ENCODE results near the gene KCNQ1OT1.

Gene KCNQ1OT1

DNA sequence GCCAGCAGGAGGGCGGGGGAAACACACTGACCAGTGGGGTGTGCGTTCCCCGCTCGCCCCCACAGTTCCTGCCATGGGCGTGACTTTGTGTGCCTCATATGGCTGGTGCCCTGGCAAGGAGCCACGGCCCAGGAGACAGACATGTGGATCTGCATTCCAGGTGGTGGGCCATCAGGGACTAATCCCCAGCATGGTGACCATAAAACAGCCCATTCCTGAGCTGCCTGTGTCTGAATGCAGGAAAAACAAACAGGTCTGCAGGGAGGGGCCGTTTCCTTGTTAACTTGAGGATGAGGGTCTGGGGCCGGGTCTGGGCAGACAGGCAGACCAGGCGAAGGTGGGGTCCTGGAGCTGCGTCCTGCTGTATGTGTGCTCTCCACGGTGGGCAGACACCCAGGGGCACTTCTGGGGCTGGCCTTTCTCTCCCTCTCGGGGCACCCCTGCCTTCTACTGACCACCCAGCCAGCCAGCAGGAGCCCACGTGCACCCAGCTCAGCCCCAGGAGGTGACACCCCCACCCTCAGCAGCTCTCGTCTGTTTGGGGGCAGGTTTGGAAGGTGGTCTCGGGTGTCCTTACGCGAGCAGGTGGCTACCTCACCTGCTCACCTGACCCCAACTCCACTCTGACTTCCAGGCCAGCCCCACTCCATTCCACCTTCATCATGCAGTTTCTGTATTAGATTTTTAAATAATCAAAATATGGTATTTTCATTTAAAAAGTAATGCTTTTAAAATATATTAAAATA is 120.3 kb downstream of the KCNQ1OT1 start:
- no peak for DNase-seq

DNA sequence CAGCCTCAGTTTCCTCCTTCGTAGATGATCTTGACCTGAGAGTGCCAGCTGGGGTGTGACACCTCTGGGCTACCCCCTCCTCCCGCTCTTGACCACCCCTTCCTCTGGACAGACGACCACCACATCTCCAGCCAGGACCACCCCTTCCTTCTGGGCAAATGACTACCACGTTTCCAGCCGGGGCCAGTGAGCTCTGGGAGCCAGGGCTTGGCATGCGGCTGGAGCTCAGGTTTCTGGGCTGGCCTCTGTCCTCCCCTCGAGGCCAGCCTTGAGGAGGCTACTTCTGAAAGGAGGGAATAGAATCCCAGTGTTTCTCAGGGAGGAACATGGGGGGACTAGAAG is 120.9 kb downstream of the KCNQ1OT1 start:
- DNase-seq, result no peak

DNA sequence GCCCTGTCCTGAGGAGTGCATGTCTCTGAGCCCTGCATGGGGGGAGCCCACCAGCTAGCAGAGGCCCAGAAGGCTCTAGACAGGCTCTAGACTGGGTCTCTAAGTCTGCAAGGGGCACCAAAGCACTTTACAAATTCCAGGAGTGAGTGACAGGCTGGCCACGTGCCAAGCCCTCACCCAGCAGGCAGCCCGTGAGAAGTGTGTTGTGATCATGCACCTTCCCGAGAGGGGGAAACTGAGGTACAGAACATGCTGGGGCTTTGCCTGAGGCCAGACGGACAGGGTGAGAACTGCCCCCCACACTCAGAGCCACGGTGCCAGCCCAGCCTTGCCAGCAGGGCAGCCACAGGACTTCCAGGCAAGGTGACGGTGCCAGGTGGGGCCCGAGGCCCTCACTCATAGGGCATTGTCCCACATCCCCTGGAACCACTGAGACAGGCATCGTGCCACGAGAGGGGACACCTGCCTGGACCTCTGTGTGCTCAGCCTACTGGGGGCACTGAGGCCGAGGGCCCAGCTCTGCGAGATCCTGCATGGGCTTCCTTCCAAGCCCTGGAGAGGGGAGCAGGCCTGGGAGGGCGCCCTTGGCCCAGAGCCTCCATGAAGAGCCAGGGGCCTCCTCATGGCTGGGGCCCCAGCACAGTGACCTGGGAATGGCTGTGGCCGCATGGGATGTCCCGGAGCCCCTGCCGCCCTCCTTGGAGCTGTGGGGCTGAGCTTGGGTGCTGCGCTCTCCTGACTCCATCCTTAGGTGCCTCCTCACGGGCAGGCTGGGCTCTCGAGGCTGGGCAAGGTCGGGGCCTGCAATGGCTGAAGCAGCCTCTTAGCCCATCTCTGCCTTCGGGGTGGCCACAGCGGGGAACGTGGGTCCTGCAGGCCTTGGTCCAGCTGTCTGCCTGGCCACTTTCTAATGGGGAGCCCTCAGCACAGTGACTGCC is 121.5 kb downstream of the KCNQ1OT1 start:
- no peak for DNase-seq

DNA sequence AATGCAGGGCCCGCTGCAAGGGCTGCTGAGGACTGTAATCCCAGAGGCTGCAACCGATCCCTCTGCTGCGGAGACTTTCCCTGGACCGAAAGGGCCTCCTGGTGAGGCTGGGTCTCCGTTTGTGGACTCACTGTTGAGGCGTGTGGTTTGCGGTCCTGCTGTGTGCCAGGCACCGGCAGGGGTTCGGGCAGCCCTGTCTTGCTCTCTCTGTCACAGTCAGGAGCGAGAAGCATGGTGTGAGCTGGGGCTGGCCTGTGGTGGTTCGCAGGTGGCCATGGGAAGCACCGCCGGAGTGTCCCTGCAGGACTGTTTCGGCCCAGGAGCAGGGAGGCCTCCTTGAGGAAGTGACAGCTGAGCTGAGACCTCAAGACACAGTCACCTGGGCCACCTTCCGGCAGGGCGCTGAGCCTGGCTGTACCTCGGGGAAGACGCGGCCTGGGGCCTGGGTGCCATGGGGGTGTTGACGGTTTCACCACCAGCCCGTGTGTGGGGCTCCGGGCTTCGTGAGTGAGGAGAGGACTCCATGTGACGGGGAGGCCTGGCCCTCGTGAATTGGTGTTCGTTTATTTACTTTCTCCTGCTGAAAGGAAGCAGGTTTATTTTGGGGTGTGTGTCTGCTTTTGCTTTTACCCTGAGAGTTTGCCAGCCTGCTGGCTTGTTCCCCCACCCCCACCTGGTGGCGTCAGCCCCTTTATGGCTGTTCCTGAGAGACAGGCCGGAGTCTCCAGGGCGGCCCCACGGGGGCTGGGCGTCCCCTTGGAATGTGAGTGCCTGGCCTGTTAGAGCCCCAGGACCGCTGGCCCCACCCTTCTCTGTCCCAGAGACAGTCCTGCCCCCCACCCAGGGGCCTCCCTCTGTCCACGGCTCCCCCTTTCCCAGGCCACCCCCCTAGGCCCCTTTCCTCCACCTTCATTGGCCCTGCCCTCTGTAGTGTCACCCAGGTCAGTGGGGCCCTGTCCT is 122.5 kb downstream of the KCNQ1OT1 start:
- no peak for DNase-seq

DNA sequence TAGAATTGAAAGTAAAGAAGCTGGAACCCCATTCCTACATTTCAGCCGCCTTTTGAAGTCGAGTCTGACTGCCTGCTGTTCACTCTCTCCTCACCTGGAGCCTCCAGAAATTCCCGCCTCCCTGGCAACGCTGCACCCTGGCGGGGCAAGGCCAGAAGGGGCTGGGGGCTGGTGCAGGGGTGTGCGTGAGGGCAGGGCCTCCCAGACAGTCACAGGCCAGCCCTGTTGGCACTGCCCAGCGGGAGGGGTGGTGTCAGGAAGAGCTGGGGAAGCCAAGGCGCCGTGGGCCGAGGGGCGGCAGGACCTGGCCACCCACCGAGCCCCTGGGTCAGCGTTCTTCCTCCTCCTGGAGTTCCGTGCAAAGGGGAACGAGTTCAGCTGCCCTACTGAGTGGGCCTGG is 123.2 kb downstream of the KCNQ1OT1 start:
- DNase-seq, result no peak

DNA sequence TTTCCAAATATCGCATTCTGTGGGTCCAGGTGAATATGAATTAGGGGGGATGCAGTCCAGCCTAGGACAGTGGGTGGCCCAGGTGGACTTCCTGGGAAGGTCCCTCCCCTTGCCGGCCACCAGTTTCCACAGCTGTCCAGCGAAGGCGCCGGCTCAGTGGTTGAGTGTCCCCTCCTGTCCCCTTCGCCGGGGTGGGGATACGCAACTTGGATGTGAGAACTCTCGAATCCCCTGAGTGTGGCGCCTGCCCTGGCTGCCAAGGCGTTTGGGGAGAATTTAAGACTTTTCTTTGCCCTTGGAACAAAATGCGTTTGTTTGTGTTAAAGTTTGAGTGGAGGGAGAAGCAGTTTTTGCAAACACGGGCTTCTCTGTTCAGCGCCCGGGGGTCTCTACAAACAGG is 123.7 kb downstream of the KCNQ1OT1 start:
- DNase-seq, result no peak

DNA sequence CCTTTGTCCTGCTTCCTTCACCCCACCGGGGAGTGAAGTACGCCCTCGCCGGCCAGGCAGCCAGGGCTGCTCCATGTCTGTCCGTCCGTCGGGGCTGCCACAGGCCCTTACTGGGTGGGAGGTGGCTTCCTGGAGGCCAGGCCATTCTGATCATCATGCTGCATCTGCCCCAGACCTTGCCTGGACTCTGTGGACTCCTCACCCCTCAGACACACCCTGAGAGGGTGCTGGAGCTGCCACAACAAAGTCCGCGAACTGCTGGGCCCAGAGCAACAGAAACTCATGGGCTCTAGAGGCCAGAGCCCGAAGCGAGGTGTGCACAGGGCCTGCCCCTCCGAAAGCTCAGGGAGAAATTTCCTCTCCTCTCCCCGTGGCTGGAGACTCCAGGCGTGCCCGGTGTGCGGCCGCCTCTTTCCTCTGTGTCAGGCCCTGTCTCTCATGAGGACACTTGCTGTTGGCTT is 124.2 kb downstream of the KCNQ1OT1 start:
- DNase-seq, result no peak

DNA sequence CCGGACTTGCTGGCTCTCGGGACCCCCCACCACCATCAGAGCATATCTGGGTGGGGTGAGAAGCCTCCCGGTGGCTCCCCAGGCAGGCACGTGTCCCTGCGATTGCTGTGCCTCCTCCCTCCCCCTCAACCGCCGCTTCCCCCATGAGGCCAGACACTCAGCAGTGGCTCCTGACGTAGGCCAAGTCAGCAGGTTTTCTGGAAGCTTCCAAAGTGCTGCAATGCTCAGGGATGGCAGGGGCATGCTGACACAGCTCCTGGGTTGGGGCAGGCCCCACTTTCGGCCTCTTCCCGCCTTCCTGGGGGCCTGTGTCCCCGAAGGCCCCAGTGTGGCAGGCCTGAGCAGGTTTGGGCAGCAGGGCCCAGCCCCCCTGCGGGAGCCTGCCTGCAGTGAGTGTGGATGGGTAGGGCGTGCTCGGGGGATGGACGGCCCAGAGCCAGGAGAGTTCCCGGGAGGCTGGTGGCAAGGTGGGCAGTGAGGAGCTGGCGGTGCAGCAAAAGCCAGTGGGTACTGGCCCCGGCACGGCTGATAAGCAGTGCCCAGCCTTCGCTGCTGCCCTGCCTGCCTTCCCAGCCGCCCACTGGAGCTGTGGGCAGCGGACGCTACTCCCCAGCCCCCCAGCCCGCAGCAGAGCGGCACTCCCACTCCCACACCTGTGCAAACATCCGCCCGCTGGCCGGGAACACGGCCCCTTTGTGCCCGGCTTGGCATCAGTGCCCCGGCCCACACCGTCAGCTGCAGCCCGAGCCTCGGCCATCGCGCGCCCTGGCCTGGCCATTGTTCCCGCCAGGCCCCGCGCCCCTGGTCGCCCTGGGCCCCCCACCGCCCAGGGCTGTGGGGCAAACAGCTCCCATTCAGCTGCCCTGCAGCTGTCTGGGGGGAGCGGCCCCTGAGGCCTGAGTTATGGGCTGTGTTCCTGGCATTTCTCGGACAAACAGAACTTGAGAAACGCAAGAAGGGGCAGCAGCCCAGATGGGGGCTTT is 125.0 kb downstream of the KCNQ1OT1 start:
- no peak for DNase-seq

DNA sequence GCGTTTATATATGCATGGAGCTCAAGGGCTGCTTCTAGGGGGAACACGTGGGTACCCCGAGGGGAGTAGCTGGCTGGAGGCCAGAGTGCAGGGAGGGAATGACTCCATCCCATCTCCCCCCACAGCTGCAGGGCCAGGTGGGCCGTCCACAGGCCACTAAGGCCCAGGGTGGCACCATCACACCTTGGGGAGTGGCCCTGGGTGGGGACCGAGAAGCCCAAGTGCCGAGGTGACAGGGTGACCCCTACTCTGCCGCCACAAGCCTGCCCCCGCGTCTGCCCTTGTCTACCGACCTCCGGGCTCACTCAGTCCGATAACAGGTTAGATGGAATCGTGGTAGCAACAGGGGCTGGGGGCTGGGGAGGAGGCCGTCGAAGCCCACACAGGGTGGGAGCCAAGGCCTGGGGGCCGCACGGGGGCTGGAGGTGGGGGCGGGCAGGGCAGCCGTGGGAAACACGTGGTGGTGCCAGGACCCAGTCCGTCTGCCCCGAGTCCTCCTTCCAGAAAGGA is 125.7 kb downstream of the KCNQ1OT1 start:
- no peak for DNase-seq

DNA sequence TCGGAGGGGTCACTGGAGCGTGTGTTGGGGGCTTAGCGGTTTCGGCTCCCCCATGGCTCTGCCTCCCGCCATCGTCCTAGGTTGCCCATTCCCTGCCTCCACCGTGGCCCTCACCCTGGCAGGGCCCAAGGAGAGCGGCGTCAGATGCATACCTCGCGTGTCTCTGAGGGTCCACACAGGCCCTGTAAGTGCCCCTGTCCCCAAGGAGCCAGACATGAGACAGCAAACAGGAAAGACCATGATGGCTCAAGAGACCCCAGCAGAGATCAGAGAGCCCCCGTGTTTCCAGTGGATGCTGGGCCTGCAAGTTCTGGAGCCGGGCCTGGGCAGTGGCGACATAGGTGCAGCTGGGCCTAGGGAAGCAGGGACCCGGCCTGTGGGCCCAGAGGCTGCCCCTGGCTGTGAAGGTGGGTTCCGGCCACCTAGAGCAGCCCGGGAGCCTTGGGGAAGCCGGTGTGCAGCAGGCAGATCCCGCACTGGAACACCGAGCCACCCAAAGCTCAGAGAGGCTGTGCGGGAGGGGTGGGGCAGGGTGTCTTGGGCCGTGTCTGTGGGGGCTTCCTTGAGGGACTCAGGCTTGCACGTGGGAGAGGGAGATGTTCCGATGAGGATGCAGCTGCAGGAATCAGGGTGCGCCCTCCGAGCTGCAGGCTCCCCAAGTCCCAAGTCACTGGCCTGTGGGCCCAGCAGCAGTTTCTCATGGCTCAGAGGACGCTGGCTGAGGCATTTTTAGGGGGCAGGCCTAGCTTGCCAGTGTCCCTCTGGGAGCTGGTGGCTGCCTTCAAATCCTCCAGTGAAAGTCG is 126.4 kb downstream of the KCNQ1OT1 start:
- no peak for DNase-seq

DNA sequence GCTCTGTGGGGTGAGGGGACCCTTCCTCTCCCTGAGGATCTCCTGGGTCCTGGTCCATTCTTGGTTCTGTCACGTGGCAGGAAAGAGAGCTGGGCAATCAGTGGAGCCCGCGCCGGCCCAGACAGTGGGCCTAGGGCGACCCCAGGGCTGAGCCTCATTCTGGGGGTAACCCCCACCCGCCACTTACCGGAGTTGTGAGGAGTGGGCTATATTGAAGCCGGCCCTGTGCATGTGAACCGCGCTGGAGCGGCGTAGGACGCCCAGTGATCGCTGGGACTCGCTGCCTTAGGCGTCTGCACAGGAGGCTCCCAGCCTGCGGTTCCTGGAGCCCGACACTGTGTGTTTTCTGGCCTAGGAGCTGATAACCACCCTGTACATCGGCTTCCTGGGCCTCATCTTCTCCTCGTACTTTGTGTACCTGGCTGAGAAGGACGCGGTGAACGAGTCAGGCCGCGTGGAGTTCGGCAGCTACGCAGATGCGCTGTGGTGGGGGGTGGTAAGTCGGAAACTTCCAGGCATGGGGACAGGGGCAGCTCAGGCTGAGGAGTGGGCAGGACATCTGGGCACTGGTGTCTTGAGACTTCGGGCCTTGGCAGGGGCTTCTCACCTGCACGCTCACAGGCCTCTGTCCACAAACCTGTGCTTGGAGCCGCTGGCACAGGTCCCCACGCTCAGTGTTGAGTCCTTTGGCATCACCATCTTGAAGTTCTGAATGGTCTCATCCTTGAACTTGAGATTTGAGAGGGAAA is 127.1 kb downstream of the KCNQ1OT1 start:
- no peak for DNase-seq

DNA sequence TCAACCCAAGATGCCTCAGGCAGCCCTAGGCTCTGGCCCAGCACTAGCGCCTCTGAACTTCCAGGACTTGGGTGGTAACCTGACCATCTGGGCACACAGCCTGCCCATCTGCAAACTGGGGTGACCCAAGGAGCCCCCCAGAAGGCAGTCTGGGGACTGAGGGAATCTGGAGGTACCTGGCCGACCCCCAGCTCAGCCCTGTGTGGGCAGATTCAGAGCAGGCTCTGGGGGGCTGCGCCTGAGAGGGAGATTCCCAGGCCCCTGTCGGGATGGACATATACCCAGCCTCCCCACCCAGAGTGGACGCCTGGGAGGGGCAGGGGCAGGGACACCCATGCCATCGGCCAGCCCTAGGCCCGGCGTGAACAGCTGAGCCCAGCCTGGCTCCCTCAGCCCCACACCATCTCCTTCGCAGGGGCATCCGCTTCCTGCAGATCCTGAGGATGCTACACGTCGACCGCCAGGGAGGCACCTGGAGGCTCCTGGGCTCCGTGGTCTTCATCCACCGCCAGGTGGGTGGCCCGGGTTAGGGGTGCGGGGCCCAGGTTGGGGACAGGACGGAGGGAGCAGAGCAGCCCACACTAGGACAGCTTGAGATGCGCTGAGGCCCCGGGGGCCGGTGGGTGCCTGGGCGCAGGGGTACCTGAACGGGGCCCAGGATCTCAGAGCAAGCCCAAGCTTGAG is 128.1 kb downstream of the KCNQ1OT1 start:
- no peak for DNase-seq

DNA sequence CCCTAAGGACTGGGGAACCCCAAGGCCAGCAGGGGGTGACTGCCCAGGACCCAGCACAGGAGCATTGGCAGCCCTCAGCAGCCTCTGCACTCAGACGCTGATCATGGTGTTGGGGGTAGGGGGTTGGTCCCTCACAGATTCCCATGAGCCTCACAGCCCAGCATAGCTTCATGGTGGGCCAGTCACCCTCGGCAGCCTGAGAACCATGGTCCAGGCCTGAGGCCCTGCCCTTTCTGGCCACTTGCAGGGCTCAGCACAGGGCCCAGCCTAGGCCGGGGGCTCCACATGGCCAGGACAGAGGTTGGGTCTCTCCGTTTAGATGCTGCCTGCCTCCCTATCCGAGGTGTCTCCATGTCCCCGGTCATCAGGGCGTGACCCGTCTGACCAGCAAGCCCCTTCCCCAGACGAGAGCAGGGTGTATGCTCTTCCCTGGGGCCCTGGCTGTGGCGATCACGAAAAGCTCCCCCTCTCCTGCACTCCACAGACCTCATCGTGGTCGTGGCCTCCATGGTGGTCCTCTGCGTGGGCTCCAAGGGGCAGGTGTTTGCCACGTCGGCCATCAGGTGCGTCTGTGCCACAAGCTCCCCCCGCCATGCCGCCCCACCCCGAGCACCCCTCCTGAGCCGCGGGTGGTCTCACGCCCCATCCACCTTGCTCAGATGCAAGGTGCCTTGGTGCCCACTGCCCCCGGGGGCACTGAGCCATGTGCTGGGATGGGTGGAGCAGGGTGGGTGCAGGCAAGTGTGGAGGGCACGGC is 128.8 kb downstream of the KCNQ1OT1 start:
- DNase-seq, result no peak

DNA sequence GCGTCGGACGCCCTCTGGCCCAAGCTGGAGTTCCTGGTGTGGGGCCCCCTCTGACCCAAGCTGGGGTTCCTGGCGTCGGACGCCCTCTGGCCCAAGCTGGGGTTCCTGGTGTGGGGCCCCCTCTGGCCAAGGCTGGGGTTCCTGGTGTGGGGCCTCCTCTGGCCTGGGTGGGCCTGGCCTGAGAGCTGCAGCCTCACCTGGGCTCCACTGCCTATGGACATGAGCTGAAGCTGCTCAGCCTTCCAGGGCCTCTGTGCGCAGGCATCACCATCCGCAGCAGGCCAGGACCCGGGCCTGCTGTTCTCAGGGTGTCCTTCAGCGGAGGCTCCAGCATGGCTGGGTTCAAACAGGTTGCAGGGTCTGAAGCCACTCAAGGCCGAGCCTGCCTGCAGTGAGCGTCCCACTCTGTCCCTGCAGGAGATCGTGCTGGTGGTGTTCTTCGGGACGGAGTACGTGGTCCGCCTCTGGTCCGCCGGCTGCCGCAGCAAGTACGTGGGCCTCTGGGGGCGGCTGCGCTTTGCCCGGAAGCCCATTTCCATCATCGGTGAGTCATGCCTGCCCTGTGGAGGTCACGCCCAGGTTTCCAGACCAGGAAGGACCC is 129.5 kb downstream of the KCNQ1OT1 start:
- DNase-seq, result no peak

DNA sequence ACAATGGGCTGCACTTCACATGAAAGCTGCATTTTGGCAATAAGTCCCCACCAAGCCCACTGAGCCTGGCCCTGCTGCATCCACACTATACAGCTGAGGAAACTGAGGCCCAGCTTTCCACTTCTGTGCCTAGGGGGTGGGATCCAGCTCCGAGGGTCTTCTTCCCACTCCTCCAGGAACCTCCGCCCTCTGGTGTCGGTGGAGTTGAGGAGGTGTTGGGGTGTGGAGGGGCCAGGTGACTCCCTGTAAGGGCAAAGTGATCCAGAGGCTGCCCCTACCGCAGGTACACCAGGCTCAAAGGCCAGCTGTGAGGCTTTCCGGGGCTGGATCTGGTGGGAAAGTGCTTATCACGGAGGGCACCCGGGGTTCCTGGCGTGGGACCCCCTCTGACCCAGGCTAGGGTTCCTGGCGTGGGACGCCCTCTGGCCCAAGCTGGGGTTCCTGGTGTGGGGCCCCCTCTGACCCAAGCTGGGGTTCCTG is 130.0 kb downstream of the KCNQ1OT1 start:
- DNase-seq, result no peak

DNA sequence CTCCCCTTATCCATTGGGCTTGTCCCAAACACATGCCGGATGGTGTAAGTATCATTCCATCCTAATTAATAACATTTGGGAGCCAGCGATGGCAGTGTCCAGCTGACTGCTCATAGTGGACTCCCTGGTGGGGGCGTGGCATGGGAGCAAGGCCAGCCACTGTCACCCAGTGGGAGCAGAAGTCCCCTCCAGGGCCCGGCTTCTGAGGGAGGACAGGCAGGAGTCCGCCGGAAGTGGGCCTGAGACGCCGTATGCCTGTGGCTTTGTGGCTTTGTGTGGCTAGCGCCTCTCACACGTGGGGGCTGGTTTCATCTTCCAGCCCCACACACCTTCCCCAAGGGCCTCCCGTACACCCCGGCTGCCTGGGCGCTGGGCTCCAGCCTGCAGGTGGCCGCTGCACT is 130.5 kb downstream of the KCNQ1OT1 start:
- DNase-seq, result no peak

DNA sequence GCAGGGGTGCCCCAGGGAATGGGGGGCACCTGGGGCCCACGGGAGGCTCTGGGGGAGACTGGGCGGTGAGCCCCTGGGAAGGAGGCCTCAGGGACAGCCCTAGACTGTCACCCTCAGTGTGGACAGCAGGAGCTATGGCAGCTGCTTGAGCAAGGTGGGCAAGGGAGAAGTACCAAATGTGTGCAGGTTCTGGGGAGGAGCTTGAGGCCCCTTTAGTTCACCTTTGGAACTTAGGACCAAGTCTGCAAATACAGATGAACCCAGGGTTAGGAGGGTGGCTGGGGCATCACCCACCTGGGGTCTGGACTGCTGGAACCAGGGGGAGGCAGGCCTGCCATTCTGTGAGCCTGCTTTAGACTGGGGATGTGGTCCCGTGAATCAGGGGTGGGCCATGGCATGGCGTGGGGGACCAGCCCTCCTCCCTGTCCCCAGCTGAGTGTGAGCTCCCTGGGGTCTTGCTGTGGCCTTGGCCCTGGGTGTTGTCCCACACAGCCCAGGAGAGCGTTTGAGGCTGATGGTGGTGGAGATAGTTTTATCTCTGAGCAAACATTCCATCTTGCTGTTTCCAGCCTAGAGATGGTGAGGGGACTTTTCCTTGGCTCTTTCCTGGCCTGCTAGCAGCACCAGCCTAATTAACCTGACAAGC is 132.6 kb downstream of the KCNQ1OT1 start:
- DNase-seq, result no peak
